IMR-90 (cell line): Measurements from ENCODE around the gene AFG1L. TPM values are rescaled to one million over a fixed set of nuclear protein-coding genes. Genes with fewer than 3 reads are reported as not detected.

Source experiments
- ATAC-seq: fragments of 200-7000 bp; cut with Tn5 transposase; 2 replicates; pipeline ENCODE4 v1.9.1; 2020; ENCODE audit warnings: low read depth, mild to moderate bottlenecking, moderate library complexity
- BruUV-seq: library from RNA; stranded (reverse); fragments of 400-500 nt; replicated peaks from 2 replicates; lab custom pipeline; 2021; lab: Mats Ljungman, UMichigan
- CTCF ChIA-PET: fragments of 300-600 bp; formaldehyde crosslinking; extraction: SDS; loops from one replicate; lab custom pipeline; 2021; ENCODE audit warnings: antibody characterized with exemption; lab: Yijun Ruan, JAX
- POLR2A ChIA-PET: fragments of 300-600 bp; sonication (Branson Sonifier 250); formaldehyde crosslinking; loops from one replicate; lab custom pipeline; 2022; ENCODE audit warnings: antibody characterized with exemption; ENCODE audit not compliant: unreplicated experiment; lab: Charles Lee
- DNase-seq: peaks from one replicate; pipeline ENCODE4 v3.0.0; 2013
- H2AFZ ChIP-seq: replicated peaks from 2 replicates; pipeline ENCODE3; 2013; ENCODE audit warnings: low read length, mild to moderate bottlenecking; ENCODE audit not compliant: poor library complexity
- H2AK5ac ChIP-seq: 2 replicates; pipeline ENCODE4 v1.6.1; 2013; ENCODE audit warnings: low read depth, low read length, inconsistent platforms
- H2AK9ac ChIP-seq: replicated peaks from 2 replicates; pipeline ENCODE3; 2013; ENCODE audit warnings: mild to moderate bottlenecking, low read depth, low read length, moderate library complexity; ENCODE audit not compliant: poor library complexity
- H2BK120ac ChIP-seq: 2 replicates; pipeline ENCODE4 v1.6.1; 2013; ENCODE audit warnings: low read depth, low read length, inconsistent platforms
- H2BK15ac ChIP-seq: 3 replicates; pipeline ENCODE4 v1.6.1; 2013; ENCODE audit warnings: low read depth, low read length, inconsistent platforms
- H2BK20ac ChIP-seq: 2 replicates; pipeline ENCODE4 v1.6.1; 2013; ENCODE audit warnings: low read depth, mild to moderate bottlenecking, inconsistent platforms, low read length, moderate library complexity
- H2BK5ac ChIP-seq: 2 replicates; pipeline ENCODE4 v1.6.1; 2013; ENCODE audit warnings: mild to moderate bottlenecking, low read depth, low read length, inconsistent platforms; ENCODE audit not compliant: poor library complexity, severe bottlenecking
- H3K14ac ChIP-seq: replicated peaks from 2 replicates; pipeline ENCODE4 v1.6.1; 2013; ENCODE audit warnings: low read depth, low read length, inconsistent platforms
- H3K18ac ChIP-seq: 2 replicates; pipeline ENCODE4 v1.6.1; 2013; ENCODE audit warnings: low read depth, low read length, control low read depth
- H3K23ac ChIP-seq: 2 replicates; pipeline ENCODE4 v1.6.1; 2013; ENCODE audit warnings: low read depth, low read length, inconsistent platforms
- H3K27ac ChIP-seq: 2 replicates; pipeline ENCODE4 v1.5.1; 2013; ENCODE audit warnings: mild to moderate bottlenecking, control low read depth, low read length; ENCODE audit not compliant: insufficient read depth
- H3K27me3 ChIP-seq: 2 replicates; pipeline ENCODE4 v1.6.1; 2013; ENCODE audit warnings: low read length; ENCODE audit not compliant: control insufficient read depth, insufficient read depth
- H3K36me3 ChIP-seq: 2 replicates; pipeline ENCODE4 v1.6.1; 2013; ENCODE audit warnings: low read length, mixed read lengths; ENCODE audit not compliant: control insufficient read depth, insufficient read depth
- H3K4ac ChIP-seq: 2 replicates; pipeline ENCODE4 v1.6.1; 2013; ENCODE audit warnings: low read depth, low read length, inconsistent platforms
- H3K4me1 ChIP-seq: 2 replicates; pipeline ENCODE4 v1.6.1; 2013; ENCODE audit warnings: low read length, mixed read lengths; ENCODE audit not compliant: control insufficient read depth, insufficient read depth
- H3K4me2 ChIP-seq: 2 replicates; pipeline ENCODE4 v1.6.1; 2013; ENCODE audit warnings: low read depth, mild to moderate bottlenecking, control low read depth, low read length, moderate library complexity
- H3K4me3 ChIP-seq: 2 replicates; pipeline ENCODE4 v1.5.1; 2013; ENCODE audit warnings: low read depth, mild to moderate bottlenecking, control low read depth, low read length, moderate library complexity; ENCODE audit not compliant: insufficient read depth
- H3K56ac ChIP-seq: 2 replicates; pipeline ENCODE4 v1.6.1; 2013; ENCODE audit warnings: low read length, inconsistent platforms; ENCODE audit not compliant: insufficient read depth; ENCODE audit errors: extremely low read depth
- H3K79me1 ChIP-seq, 2 experiments: 2 replicates each; pipeline ENCODE4 v1.6.1; 2013; ENCODE audit warnings: low read length in 2 of 2, inconsistent platforms in 1 of 2, low read depth in 1 of 2
- H3K9ac ChIP-seq: 2 replicates; pipeline ENCODE4 v1.6.1; 2013; ENCODE audit warnings: low read depth, low read length, control low read depth
- H3K9me1 ChIP-seq: 2 replicates; pipeline ENCODE4 v1.6.1; 2013; ENCODE audit warnings: low read length, inconsistent platforms; ENCODE audit not compliant: insufficient read depth
- H3K9me3 ChIP-seq: 2 replicates; pipeline ENCODE4 v1.6.1; 2013; ENCODE audit warnings: low read length; ENCODE audit not compliant: control insufficient read depth, insufficient read depth
- H4K20me1 ChIP-seq: 2 replicates; pipeline ENCODE4 v1.6.1; 2013; ENCODE audit warnings: low read length, inconsistent platforms; ENCODE audit not compliant: insufficient read depth
- H4K5ac ChIP-seq: 2 replicates; pipeline ENCODE4 v1.6.1; 2013; ENCODE audit warnings: mild to moderate bottlenecking, low read depth, low read length, control low read depth
- H4K8ac ChIP-seq, 2 experiments: 2 replicates each; pipeline ENCODE4 v1.6.1; 2013; ENCODE audit warnings: low read depth in 2 of 2, low read length in 2 of 2, control low read depth in 1 of 2, inconsistent platforms in 1 of 2
- H4K91ac ChIP-seq: 2 replicates; pipeline ENCODE4 v1.6.1; 2013; ENCODE audit warnings: low read depth, low read length, inconsistent platforms; ENCODE audit not compliant: insufficient read depth
- BHLHE40 ChIP-seq: fragments of 150-350 bp; IDR thresholded peaks from 2 replicates; pipeline ENCODE4 v1.6.1; 2016; ENCODE audit warnings: mild to moderate bottlenecking, low read depth, low read length
- CHD1 ChIP-seq: IDR thresholded peaks from 2 replicates; pipeline ENCODE4 v1.6.1; 2012; ENCODE audit warnings: low read depth, low read length, improper control_type of control experiment
- MAFK ChIP-seq: IDR thresholded peaks from 2 replicates; pipeline ENCODE4 v1.6.1; 2012; ENCODE audit warnings: low read depth, low read length, improper control_type of control experiment
- MAZ ChIP-seq: IDR thresholded peaks from 2 replicates; pipeline ENCODE4 v1.6.1; 2012; ENCODE audit warnings: low read depth, mild to moderate bottlenecking, low read length, improper control_type of control experiment, moderate library complexity, borderline replicate concordance
- MXI1 ChIP-seq: IDR thresholded peaks from 2 replicates; pipeline ENCODE4 v1.6.1; 2012; ENCODE audit warnings: low read depth, mild to moderate bottlenecking, low read length, moderate library complexity, borderline replicate concordance
- NFE2L2 ChIP-seq: fragments of 150-350 bp; IDR thresholded peaks from 2 replicates; pipeline ENCODE4 v1.6.1; 2016; ENCODE audit warnings: low read depth, mild to moderate bottlenecking, low read length
- RFX5 ChIP-seq: IDR thresholded peaks from 2 replicates; pipeline ENCODE4 v1.8.0; 2012; ENCODE audit warnings: low read depth, mild to moderate bottlenecking, low read length, moderate library complexity
- SMC3 ChIP-seq: fragments of 150-350 bp; IDR thresholded peaks from 2 replicates; pipeline ENCODE4 v1.6.1; 2016; ENCODE audit warnings: low read depth, mild to moderate bottlenecking, antibody characterized with exemption, low read length, moderate library complexity
- USF2 ChIP-seq: fragments of 150-350 bp; IDR thresholded peaks from 2 replicates; pipeline ENCODE4 v1.6.1; 2017; ENCODE audit warnings: mild to moderate bottlenecking, antibody characterized with exemption, low read length, low read depth
- WGBS, 2 experiments: methylation state at CpG; one replicate each; pipeline versions ENCODE4 v1.1.5 to v1.1.7; 2013; ENCODE audit warnings: missing lambda C conversion rate in 2 of 2; ENCODE audit not compliant: insufficient read length in 1 of 2; ENCODE audit errors: extremely low coverage in 2 of 2; 5-methylcytosine and 5-hydroxymethylcytosine counted together
- dilution Hi-C: fragments of 300-500 bp; cut with HindIII; formaldehyde crosslinking; loops from one replicate; pipeline ENCODE4 v1.14.3; 2018; ENCODE audit warnings: low sequenced_read_pairs; ENCODE audit not compliant: unreplicated experiment
- in situ Hi-C: fragments of 300-500 bp; cut with MboI; formaldehyde crosslinking; loops from 3 replicates; pipeline ENCODE4 v1.14.3; 2019; ENCODE audit warnings: low sequenced_read_pairs, inconsistent platforms, mixed read lengths
- intact Hi-C: fragments of 100-400 bp; cut with micrococcal nuclease; formaldehyde crosslinking; loops from 2 replicates; pipeline ENCODE4 v1.10.0; 2022
- polyA plus RNA-seq, 3 experiments: library from polyadenylated mRNA; depleted of rRNA; stranded (reverse); fragments of >200 nt; gene quantifications; 2 replicates each; pipeline ENCODE4 v1.2.3, GENCODE V29; 2012; ENCODE audit warnings: low replicate concordance in 1 of 3
- total RNA-seq: library from RNA; depleted of rRNA; stranded (reverse); fragments of >200 nt; gene quantifications from 2 replicates; pipeline ENCODE4 v1.2.3, GENCODE V29; 2012
- TF ChIP-seq, protein P1 (sequence below): conservative IDR thresholded peaks from 2 replicates; pipeline ENCODE4 v1.5.1; 2012; ENCODE audit warnings: mild to moderate bottlenecking, low read depth, low read length, improper control_type of control experiment
- TF ChIP-seq, protein P2 (sequence below): fragments of 150-350 bp; IDR thresholded peaks from 2 replicates; pipeline ENCODE4 v1.6.1; 2016; ENCODE audit warnings: low read depth, mild to moderate bottlenecking, low read length, moderate library complexity, borderline replicate concordance

Gene AFG1L
- total and polyA plus RNA-seq, 2 of the 4 experiments (the other 2 are of a cell fraction) = 1.0 to 2.0 TPM

DNA sequence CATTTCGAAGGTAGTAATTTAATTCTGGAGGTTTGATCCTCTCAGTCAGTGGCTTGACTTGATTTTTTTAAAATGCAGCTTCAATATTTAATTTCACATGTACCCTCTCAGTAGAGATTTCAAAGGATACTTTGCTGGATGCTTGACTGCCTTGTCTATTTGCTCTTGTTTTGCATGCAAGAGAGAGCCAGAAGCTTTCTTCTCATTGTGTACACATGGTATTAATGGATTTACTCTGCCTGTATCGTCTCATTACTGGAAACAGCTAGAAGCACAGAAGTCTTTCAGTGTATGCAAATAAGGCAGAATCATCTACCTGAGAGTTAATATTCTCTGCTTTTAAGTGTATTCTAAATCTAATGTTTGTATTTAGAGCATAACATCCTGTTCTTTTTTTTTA is 181.5 kb downstream of the AFG1L start:
- Histone ChIP-seq H3K79me1 (no peaks in the 10 kb centered on the region), H3K23ac (no peak overlapping the region), H4K5ac (no peak overlapping the region), H2AK5ac (no peak overlapping the region), H3K9ac (no peak overlapping the region), H2BK20ac (no peak overlapping the region), H3K18ac (no peak overlapping the region), H3K56ac (no peak overlapping the region), H2BK120ac (no peak overlapping the region), H4K8ac (no peak overlapping the region), H3K27ac (no peak overlapping the region), H3K14ac (no peak overlapping the region), H2AK9ac (no peak overlapping the region), H4K91ac (no peak overlapping the region), H3K9me1 (no peaks in the 10 kb centered on the region), H3K4ac (no peak overlapping the region), H3K4me2 (no peak overlapping the region), H2AFZ (no peak overlapping the region), H4K20me1 (no peaks in the 10 kb centered on the region), H3K36me3 (no peaks in the 10 kb centered on the region), H3K4me3 (no peak overlapping the region), H2BK15ac (no peak overlapping the region), H2BK5ac (no peak overlapping the region), H3K27me3 (no peaks in the 10 kb centered on the region), H3K9me3 (no peaks in the 10 kb centered on the region), H3K4me1 (no peaks in the 10 kb centered on the region)
- dilution Hi-C loops (no loop called here), in situ Hi-C loops (no loop called here), intact Hi-C loops (no loop called here)
- WGBS, 2 experiments = no CpG with 5 or more reads among the region's 2 CpGs
- ATAC-seq (no peak), DNase-seq (no peak)
- ChIA-PET POLR2A (no interaction called here), CTCF (interaction anchor here (0.6 to 1.2 kb wide), 4 partner anchors 10 to 16 kb away, joined by 3 to 5 read pairs (median 4); no protein-coding TSS in a partner anchor)
- no TSS peak for BruUV-seq
- TF ChIP-seq MAZ (no peak), SMC3 (no peak), CHD1 (no peak), NFE2L2 (no peak), MAFK (no peak), RFX5 (no peak), MXI1 (no peak), BHLHE40 (no peak), USF2 (no peak)
- TF ChIP-seq, protein P1, sequence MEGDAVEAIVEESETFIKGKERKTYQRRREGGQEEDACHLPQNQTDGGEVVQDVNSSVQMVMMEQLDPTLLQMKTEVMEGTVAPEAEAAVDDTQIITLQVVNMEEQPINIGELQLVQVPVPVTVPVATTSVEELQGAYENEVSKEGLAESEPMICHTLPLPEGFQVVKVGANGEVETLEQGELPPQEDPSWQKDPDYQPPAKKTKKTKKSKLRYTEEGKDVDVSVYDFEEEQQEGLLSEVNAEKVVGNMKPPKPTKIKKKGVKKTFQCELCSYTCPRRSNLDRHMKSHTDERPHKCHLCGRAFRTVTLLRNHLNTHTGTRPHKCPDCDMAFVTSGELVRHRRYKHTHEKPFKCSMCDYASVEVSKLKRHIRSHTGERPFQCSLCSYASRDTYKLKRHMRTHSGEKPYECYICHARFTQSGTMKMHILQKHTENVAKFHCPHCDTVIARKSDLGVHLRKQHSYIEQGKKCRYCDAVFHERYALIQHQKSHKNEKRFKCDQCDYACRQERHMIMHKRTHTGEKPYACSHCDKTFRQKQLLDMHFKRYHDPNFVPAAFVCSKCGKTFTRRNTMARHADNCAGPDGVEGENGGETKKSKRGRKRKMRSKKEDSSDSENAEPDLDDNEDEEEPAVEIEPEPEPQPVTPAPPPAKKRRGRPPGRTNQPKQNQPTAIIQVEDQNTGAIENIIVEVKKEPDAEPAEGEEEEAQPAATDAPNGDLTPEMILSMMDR = no peak
- TF ChIP-seq, protein P2, sequence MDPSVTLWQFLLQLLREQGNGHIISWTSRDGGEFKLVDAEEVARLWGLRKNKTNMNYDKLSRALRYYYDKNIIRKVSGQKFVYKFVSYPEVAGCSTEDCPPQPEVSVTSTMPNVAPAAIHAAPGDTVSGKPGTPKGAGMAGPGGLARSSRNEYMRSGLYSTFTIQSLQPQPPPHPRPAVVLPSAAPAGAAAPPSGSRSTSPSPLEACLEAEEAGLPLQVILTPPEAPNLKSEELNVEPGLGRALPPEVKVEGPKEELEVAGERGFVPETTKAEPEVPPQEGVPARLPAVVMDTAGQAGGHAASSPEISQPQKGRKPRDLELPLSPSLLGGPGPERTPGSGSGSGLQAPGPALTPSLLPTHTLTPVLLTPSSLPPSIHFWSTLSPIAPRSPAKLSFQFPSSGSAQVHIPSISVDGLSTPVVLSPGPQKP = no peak
